ENCODE measurements around the gene MAD1L1.

Gene MAD1L1

GRCh38 chr7:2152646-2153045 is 80.1 kb downstream of the MAD1L1 start:
- no peak for DNase-seq

- DNase-seq: no peak
Observed at GRCh38 chr7:2151801-2152612, 80.7 kb downstream of the MAD1L1 start.

GRCh38 chr7:2151237-2151636 is 81.5 kb downstream of the MAD1L1 start:
- no peak for DNase-seq

- no peak for DNase-seq
Observed at GRCh38 chr7:2150445-2150815, 82.3 kb downstream of the MAD1L1 start.

- DNase-seq: no peak
Observed at GRCh38 chr7:2149672-2150444, 82.9 kb downstream of the MAD1L1 start.

GRCh38 chr7:2148814-2149213 is 83.9 kb downstream of the MAD1L1 start:
- no peak for DNase-seq

GRCh38 chr7:2148189-2148588 is 84.6 kb downstream of the MAD1L1 start:
- DNase-seq: no peak

GRCh38 chr7:2146676-2147472 is 85.9 kb downstream of the MAD1L1 start:
- no peak for DNase-seq

- DNase-seq: no peak
Observed at GRCh38 chr7:2145835-2146580, 86.7 kb downstream of the MAD1L1 start.

GRCh38 chr7:2144926-2145325 is 87.8 kb downstream of the MAD1L1 start:
- DNase-seq: no peak

GRCh38 chr7:2143981-2144595 is 88.7 kb downstream of the MAD1L1 start:
- DNase-seq: no peak

GRCh38 chr7:2143450-2143849 is 89.3 kb downstream of the MAD1L1 start:
- DNase-seq: no peak

GRCh38 chr7:2142386-2142785 is 90.4 kb downstream of the MAD1L1 start:
- DNase-seq: no peak

- no peak for DNase-seq
Observed at GRCh38 chr7:2141651-2142050, 91.1 kb downstream of the MAD1L1 start.

GRCh38 chr7:2141021-2141410 is 91.7 kb downstream of the MAD1L1 start:
- DNase-seq: no peak

GRCh38 chr7:2140216-2141020 is 92.3 kb downstream of the MAD1L1 start:
- DNase-seq: no peak

GRCh38 chr7:2139004-2139699 is 93.6 kb downstream of the MAD1L1 start:
- DNase-seq: no peak

- no peak for DNase-seq
Observed at GRCh38 chr7:2138146-2138765, 94.5 kb downstream of the MAD1L1 start.

GRCh38 chr7:2134740-2135139 is 98.0 kb downstream of the MAD1L1 start:
- no peak for DNase-seq

- DNase-seq: no peak
Observed at GRCh38 chr7:2132243-2132642, 100.5 kb downstream of the MAD1L1 start.

Measured in activated CD4-positive, alpha-beta T cell treated with anti-CD3 and anti-CD28 coated beads, Interleukin-2, Interleukin-6, amounts not matched to agents 100 ng/mL and 50 ng/mL, durations not matched to agents 16 hours and 8 hours (primary cell).